GM10847 (cell line): ENCODE results near the gene SPIB.
A peak's percentile ranks its signal among the peaks of the same experiment; 100 is the strongest.

ENCODE experiments used
- POLR2A ChIP-seq: IDR thresholded peaks from 2 replicates; pipeline ENCODE4 v1.6.1; 2011; ENCODE audit not compliant: insufficient read length; ENCODE audit errors: extremely low read depth

Gene SPIB

GRCh38 chr19:50383852-50384684 is 34.7 kb upstream of the SPIB start, which contains the start of gene POLD1:
Gene POLD1, plus strand, starts transcription at chr19:50384347. Its CDS starts 14,505 bp downstream, at chr19:50398852.
- peak; percentile 61 for TF ChIP-seq POLR2A

- no peak for TF ChIP-seq POLR2A
These were observed 33.8 kb upstream of the SPIB start for GRCh38 chr19:50384685-50385535.

- no peak for TF ChIP-seq POLR2A
These were observed 31.4 kb upstream of the SPIB start for GRCh38 chr19:50387176-50387867.

GRCh38 chr19:50387868-50388245 is 30.9 kb upstream of the SPIB start:
- TF ChIP-seq POLR2A = no peak

GRCh38 chr19:50392759-50393158 is 26.0 kb upstream of the SPIB start:
- TF ChIP-seq POLR2A = no peak

- TF ChIP-seq POLR2A = no peak
These were observed 25.1 kb upstream of the SPIB start for GRCh38 chr19:50393589-50393988.

GRCh38 chr19:50394017-50394416 is 24.7 kb upstream of the SPIB start:
- TF ChIP-seq POLR2A = no peak

- no peak for TF ChIP-seq POLR2A
These were observed 19.9 kb upstream of the SPIB start for GRCh38 chr19:50398675-50399367.

GRCh38 chr19:50399368-50399745 is 19.4 kb upstream of the SPIB start:
- TF ChIP-seq POLR2A = no peak

- no peak for TF ChIP-seq POLR2A
These were observed 16.9 kb upstream of the SPIB start for GRCh38 chr19:50401605-50402450.

GRCh38 chr19:50402544-50403301 is 16.0 kb upstream of the SPIB start:
- TF ChIP-seq POLR2A = no peak

- TF ChIP-seq POLR2A = no peak
These were observed 12.4 kb upstream of the SPIB start for GRCh38 chr19:50406156-50406820.

GRCh38 chr19:50406829-50407228 is 11.9 kb upstream of the SPIB start:
- TF ChIP-seq POLR2A = no peak
